Lower leg skin (tissue), 4 donors: ENCODE results near the gene NSMCE4A. TPM values are rescaled to one million over a fixed set of nuclear protein-coding genes. Genes with fewer than 3 reads are reported as not detected.
"Not testable (repeated sequence)": the region's sequence is repeated elsewhere in the genome, so short reads cannot be mapped to it uniquely, and the experiment has no call there.

ENCODE experiments used
- DNase-seq, 2 donors: peaks; one replicate each; pipeline ENCODE4 v3.0.0-alpha.2; 2019; ENCODE audit warnings: low spot score in 2 of 2
- H3K4me3 ChIP-seq: fragments of 200-600 bp; sonication (generic); 2 replicates; pipeline ENCODE4 v1.5.1; 2017; ENCODE audit warnings: mild to moderate bottlenecking, low read depth; ENCODE audit not compliant: poor library complexity, severe bottlenecking
- POLR2A ChIP-seq, 2 donors: fragments of 450-650 bp; IDR thresholded peaks; one replicate each; pipeline ENCODE4 v1.6.1; 2016 to 2017; ENCODE audit warnings: antibody characterized with exemption in 2 of 2, mild to moderate bottlenecking in 1 of 2, moderate library complexity in 1 of 2
- WGBS, 2 donors: methylation state at CpG; one replicate each; pipeline ENCODE4 v1.1.5; 2018; 5-methylcytosine and 5-hydroxymethylcytosine counted together
- intact Hi-C: fragments of 100-400 bp; cut with DNase I; formaldehyde crosslinking; loops from one replicate; pipeline ENCODE4 v1.15.0; 2023; ENCODE audit warnings: low total_unique reads
- total RNA-seq, 4 donors: library from RNA; depleted of rRNA; stranded (reverse); fragments of >200 nt; gene quantifications; one replicate each; pipeline ENCODE4 v1.1.0, GENCODE V29; 2016
- TF ChIP-seq, protein P1 (sequence below), 3 donors: fragments of 450-650 bp; IDR thresholded peaks; one replicate each; pipeline ENCODE4 v1.5.1; 2016; ENCODE audit warnings: antibody characterized with exemption in 3 of 3, mild to moderate bottlenecking in 3 of 3, moderate library complexity in 2 of 3

NSMCE4A gene
- total RNA-seq, 4 donors from 2014 or later, result 51.1 to 77.0 (median 56.1) TPM

DNA sequence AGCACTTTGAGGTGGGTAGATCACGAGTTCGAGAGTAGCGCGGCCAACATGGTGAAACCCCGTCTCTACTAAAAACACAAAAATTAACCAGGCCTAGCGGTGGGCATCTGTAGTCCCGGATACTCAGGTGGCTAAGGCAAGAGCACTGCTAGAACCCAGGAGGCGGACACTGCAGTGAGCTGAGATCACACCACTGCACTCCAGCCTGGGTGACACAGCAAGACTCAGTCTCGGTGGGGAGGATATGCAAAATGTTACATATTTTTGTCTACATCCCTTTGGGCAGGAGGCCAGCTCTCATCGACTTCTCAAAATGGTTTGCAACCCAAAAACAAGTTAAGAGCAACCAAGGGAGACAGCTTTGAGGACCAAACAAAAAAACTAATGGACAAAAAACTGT lies 55.4 kb downstream of the NSMCE4A start:
- no peak for TF ChIP-seq POLR2A (IDR thresholded peaks at IDR 0.05)
- TF ChIP-seq, protein P1, sequence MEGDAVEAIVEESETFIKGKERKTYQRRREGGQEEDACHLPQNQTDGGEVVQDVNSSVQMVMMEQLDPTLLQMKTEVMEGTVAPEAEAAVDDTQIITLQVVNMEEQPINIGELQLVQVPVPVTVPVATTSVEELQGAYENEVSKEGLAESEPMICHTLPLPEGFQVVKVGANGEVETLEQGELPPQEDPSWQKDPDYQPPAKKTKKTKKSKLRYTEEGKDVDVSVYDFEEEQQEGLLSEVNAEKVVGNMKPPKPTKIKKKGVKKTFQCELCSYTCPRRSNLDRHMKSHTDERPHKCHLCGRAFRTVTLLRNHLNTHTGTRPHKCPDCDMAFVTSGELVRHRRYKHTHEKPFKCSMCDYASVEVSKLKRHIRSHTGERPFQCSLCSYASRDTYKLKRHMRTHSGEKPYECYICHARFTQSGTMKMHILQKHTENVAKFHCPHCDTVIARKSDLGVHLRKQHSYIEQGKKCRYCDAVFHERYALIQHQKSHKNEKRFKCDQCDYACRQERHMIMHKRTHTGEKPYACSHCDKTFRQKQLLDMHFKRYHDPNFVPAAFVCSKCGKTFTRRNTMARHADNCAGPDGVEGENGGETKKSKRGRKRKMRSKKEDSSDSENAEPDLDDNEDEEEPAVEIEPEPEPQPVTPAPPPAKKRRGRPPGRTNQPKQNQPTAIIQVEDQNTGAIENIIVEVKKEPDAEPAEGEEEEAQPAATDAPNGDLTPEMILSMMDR (IDR thresholded peaks at IDR 0.05), result no peak
- 92 to 95% methylated on average over 10 of the region's 10 CpGs for WGBS, 2 donors
- intact Hi-C loops, result no loop called here
- no peak for DNase-seq
- no peak overlapping the region for H3K4me3 ChIP-seq

GRCh38 chr10:121918800-121919199 lies 56.2 kb downstream of the NSMCE4A start:
- 90 to 95% methylated on average over 7 of the region's 7 CpGs for WGBS, 2 donors
- H3K4me3 ChIP-seq, intact Hi-C loops, DNase-seq: not testable (repeated sequence)

DNA sequence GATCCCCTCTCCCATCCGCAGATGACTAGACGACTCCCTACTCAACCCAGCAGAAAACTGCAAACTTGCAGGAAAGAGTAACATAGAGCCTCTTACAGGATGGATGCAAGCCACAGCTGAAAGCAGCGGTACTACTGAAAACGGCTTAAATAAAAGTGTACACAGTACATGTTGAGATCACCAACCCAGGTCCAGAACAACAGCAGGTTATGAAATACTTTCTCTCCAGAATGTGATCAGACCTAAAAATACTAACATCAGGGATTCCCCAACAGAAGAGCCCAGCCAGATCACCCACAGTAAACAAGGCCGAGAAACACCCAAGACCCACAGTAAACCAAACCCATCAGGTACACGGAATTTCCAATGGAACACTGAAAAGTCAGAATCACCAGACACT lies 60.4 kb downstream of the NSMCE4A start:
- TF ChIP-seq POLR2A (IDR thresholded peaks at IDR 0.05), result no peak
- TF ChIP-seq, protein P1 (IDR thresholded peaks at IDR 0.05), result no peak
- WGBS, 2 donors, result 93 to 94% methylated on average over 6 of the region's 6 CpGs
- intact Hi-C loops, result no loop called here
- DNase-seq, result no peak
- H3K4me3 ChIP-seq, result no peak overlapping the region

- WGBS, 2 donors, result 88 to 93% methylated on average over 2 of the region's 2 CpGs
- TF ChIP-seq, protein P1 (IDR thresholded peaks at IDR 0.05), result no peak
- TF ChIP-seq POLR2A (IDR thresholded peaks at IDR 0.05), result no peak
- intact Hi-C loops, result no loop called here
- no peak for DNase-seq
- H3K4me3 ChIP-seq, result no peak overlapping the region
Observed at GRCh38 chr10:121911421-121911697, 63.7 kb downstream of the NSMCE4A start.

- DNase-seq, result no peak
- intact Hi-C loops, result no loop called here
- no peak overlapping the region for H3K4me3 ChIP-seq
- TF ChIP-seq, protein P1 (IDR thresholded peaks at IDR 0.05), result no peak
- no peak for TF ChIP-seq POLR2A (IDR thresholded peaks at IDR 0.05)
- 52 to 58% methylated on average over 5 of the region's 5 CpGs for WGBS, 2 donors
Observed at GRCh38 chr10:121910673-121911420, 64.2 kb downstream of the NSMCE4A start.

Other genes starting within 250 kb of the NSMCE4A start
- 10 to 100 TPM; 11.5 to 22.2 (median 18.2) TPM for gene ATE1, start 47.2 kb downstream of the NSMCE4A start, total RNA-seq
- 100 to 1,000 TPM; 191 to 400 (median 261) TPM for gene TACC2, start 13.9 kb upstream of the NSMCE4A start, total RNA-seq